ENCODE results near the gene CLASP1.
"Not testable (repeated sequence)": the region's sequence is repeated elsewhere in the genome, so short reads cannot be mapped to it uniquely, and the experiment has no call there.

The CLASP1 gene

DNA sequence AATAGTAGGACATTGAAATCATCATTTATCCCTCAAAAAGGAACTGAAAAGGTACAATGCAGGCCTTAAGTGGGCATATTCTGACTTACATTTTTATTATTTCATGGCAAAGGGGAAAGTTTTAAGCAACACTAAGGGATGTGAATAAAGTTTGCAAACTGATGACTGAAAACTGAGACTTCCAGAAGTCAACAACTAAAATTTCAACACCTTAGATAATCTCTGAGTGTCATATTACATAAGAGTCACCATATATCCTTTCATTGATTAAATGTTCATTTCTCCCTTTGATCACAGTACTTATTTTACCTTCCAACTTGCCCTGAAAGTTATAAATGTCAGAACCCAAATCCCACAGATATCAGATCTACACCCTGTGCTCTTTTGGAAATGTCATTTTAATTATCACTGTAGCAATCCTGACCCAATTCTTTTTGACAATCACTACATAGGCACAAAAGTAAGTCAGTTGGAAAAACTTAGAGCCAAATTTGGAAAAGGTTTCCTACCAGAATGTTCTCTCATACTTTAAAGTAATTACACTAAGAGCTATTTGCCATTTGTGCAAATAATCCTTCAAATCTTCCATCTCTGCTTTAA is 163.0 kb downstream of the CLASP1 start:
- Histone ChIP-seq H3K36me3 (ENCODE audit: insufficient read depth, low read length) (no peaks in the 10 kb centered on the region), H3K27me3 (ENCODE audit: insufficient read depth, low read length) (no peaks in the 10 kb centered on the region), H2AFZ (ENCODE audit: low read depth, low read length) (no peak overlapping the region), H3K4me1 (ENCODE audit: insufficient read depth, low read length) (peaks cover 16% of the 10 kb centered on the region), H3K9me3 (ENCODE audit: low read length) (no peaks in the 10 kb centered on the region), H3K4me3 (ENCODE audit: low read length) (no peak overlapping the region)

DNA sequence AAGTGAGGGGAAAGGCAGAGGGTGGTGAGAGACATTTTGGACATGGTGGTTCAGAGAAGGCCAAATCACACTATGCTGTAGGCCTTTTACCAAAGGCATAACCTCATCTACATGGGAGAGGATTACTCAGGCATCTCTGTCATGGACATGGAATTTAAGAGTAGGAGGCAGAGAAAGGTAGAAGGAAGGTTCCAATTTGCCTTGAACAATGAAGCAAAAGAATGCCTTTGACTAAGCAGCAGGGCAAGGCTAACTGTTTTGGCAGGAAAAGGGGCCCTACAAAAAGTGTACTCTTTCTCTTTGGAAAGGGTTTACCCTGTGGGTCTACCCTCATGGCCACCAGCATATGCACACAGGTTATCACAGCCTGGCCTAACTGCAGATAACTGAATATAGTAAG is 164.2 kb downstream of the CLASP1 start:
- Histone ChIP-seq H3K4me3 (ENCODE audit: low read length) (no peak overlapping the region), H3K27me3 (ENCODE audit: insufficient read depth, low read length) (no peaks in the 10 kb centered on the region), H3K36me3 (ENCODE audit: insufficient read depth, low read length) (no peaks in the 10 kb centered on the region), H2AFZ (ENCODE audit: low read depth, low read length) (no peak overlapping the region), H3K4me1 (ENCODE audit: insufficient read depth, low read length) (peaks cover 4% of the 10 kb centered on the region), H3K9me3 (ENCODE audit: low read length) (no peaks in the 10 kb centered on the region)

DNA sequence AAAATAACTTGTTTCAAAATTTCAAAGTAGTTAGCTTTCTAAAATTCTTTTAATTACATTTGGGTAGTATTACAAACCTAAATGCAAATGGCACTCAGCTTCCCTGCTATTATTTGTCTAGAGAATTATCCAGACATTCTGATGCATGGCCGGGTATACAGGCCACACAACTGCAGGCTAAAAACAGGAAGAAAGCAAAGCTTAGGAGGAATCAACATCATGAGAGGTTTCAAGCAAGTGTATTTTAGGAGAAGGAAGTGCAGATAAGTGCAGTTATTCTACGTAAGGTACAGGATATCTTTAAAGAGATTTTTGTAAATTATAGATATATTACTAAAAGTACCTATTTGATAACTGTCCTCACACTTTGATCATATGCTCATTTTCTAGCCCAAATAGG is 165.4 kb downstream of the CLASP1 start:
- no peak overlapping the region for H3K4me3 ChIP-seq (ENCODE audit: low read length)
- no peak overlapping the region for H2AFZ ChIP-seq (ENCODE audit: low read depth, low read length)
- no peaks in the 10 kb centered on the region for H3K4me1 ChIP-seq (ENCODE audit: insufficient read depth, low read length)
- H3K36me3 ChIP-seq (ENCODE audit: insufficient read depth, low read length): no peaks in the 10 kb centered on the region
- no peaks in the 10 kb centered on the region for H3K27me3 ChIP-seq (ENCODE audit: insufficient read depth, low read length)
- H3K9me3 ChIP-seq (ENCODE audit: low read length): no peaks in the 10 kb centered on the region

DNA sequence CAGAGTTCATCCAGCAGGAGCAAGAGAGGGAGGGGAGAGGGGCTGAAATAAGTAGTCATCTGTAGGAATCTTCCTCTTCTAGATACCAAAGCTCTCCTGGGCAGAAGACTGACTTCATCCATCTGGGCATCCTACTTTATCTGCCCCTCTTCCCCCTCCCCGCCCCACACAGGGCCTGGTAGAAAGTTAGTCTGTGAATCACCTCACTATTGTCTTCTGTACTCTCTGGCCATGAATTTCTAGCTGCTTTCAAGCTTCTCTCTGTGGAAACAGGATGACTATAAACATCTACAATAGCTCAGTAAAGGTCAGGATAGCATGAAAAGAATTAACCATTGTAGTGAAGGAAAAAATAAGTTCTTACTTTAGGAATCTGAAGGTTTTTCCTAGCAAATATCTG is 166.2 kb downstream of the CLASP1 start:
- no peaks in the 10 kb centered on the region for H3K4me1 ChIP-seq (ENCODE audit: insufficient read depth, low read length)
- H3K27me3 ChIP-seq (ENCODE audit: insufficient read depth, low read length): no peaks in the 10 kb centered on the region
- H3K4me3 ChIP-seq (ENCODE audit: low read length): no peak overlapping the region
- H3K36me3 ChIP-seq (ENCODE audit: insufficient read depth, low read length): no peaks in the 10 kb centered on the region
- no peaks in the 10 kb centered on the region for H3K9me3 ChIP-seq (ENCODE audit: low read length)
- no peak overlapping the region for H2AFZ ChIP-seq (ENCODE audit: low read depth, low read length)

DNA sequence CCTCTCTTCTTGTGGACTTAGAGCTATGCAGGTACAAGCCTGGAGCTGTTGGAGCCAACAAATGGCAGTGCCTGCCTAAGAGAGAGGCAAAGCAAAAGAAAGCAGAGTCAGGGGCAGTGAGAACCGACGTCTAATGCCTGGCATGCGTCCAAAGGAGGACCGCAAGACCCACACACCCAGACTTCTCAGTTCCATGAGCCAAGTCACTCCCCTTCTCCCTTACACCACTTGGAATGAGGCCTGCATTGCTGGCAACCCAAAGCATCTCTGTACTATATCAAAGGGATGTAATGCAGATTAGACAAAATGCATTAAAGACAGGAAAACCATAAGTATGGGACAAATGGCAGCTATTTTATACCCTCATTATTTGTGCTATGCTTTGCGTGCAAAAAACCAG is 168.4 kb downstream of the CLASP1 start:
- Histone ChIP-seq H3K9me3 (ENCODE audit: low read length) (no peaks in the 10 kb centered on the region), H3K36me3 (ENCODE audit: insufficient read depth, low read length) (no peaks in the 10 kb centered on the region), H3K27me3 (ENCODE audit: insufficient read depth, low read length) (no peaks in the 10 kb centered on the region), H2AFZ (ENCODE audit: low read depth, low read length) (no peak overlapping the region), H3K4me1 (ENCODE audit: insufficient read depth, low read length) (peaks cover 12% of the 10 kb centered on the region), H3K4me3 (ENCODE audit: low read length) (no peak overlapping the region)

DNA sequence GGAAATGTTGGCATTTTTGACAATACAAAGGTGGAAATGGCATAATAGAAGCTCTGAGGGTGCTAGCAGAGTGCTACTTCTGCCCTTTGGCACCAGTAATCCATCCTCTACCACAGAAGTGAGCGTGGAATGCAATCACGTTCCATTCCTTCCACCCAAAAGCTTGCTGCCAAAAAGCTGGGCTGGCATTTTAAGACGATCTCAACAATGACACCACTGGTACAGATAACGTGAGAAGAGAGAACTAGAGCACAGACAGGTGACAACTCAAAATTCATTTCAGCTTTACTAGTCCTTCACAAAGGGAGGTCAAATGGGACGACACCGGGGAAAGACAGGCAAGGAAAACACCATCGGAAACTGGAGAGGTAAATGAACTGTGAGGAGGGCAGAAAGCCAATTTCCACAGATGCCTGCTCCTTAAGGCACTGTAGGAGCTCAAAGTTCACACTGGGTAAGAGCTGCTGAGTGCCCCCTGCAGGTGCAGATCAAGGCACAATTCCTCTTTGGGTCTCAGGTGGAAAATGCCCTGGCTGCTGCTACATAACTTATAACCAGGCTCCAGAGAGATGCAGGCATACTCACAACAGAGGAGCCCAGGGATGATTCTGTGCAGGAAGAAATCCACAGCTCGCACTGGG is 169.3 kb downstream of the CLASP1 start:
- H2AFZ ChIP-seq (ENCODE audit: low read depth, low read length): no peak overlapping the region
- H3K36me3 ChIP-seq (ENCODE audit: insufficient read depth, low read length): no peaks in the 10 kb centered on the region
- no peaks in the 10 kb centered on the region for H3K9me3 ChIP-seq (ENCODE audit: low read length)
- H3K4me3 ChIP-seq (ENCODE audit: low read length): no peak overlapping the region
- no peaks in the 10 kb centered on the region for H3K27me3 ChIP-seq (ENCODE audit: insufficient read depth, low read length)
- peaks cover 12% of the 10 kb centered on the region for H3K4me1 ChIP-seq (ENCODE audit: insufficient read depth, low read length)

DNA sequence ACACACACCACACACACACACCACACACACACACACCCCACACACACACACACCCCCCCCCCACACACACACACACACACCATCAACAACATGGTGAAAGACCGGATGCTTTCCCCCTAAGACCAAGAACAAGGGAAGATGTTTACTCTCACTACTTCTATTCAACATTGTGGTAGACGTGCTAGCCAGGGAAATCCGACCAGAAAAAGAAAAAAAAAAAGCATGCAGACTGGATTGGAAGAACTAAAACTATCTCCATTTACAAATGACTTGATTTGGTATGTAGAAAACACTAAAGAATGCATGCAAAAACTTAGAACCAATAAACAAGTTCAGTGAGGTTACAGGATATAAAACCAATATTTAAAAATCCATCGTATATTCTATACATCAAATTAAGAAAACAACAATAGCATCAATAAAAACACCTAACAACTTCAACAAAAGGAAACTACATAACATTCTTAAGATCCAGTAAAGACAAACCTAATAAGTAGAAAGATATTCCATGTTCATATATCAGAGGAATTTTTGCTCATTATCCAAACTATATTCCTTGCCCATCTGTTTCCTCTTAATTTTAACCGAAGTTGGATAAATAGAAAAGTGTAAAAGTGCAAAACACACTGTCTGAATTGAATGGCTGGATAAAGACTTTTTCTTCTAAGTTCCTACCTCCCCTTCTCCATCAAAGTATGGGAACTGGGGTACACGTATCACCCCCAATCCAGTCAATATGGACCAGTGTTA is 170.1 kb downstream of the CLASP1 start:
- no peak overlapping the region for H2AFZ ChIP-seq (ENCODE audit: low read depth, low read length)
- no peaks in the 10 kb centered on the region for H3K9me3 ChIP-seq (ENCODE audit: low read length)
- H3K36me3 ChIP-seq (ENCODE audit: insufficient read depth, low read length): no peaks in the 10 kb centered on the region
- no peaks in the 10 kb centered on the region for H3K27me3 ChIP-seq (ENCODE audit: insufficient read depth, low read length)
- no peak overlapping the region for H3K4me3 ChIP-seq (ENCODE audit: low read length)
- peaks cover 13% of the 10 kb centered on the region for H3K4me1 ChIP-seq (ENCODE audit: insufficient read depth, low read length)

DNA sequence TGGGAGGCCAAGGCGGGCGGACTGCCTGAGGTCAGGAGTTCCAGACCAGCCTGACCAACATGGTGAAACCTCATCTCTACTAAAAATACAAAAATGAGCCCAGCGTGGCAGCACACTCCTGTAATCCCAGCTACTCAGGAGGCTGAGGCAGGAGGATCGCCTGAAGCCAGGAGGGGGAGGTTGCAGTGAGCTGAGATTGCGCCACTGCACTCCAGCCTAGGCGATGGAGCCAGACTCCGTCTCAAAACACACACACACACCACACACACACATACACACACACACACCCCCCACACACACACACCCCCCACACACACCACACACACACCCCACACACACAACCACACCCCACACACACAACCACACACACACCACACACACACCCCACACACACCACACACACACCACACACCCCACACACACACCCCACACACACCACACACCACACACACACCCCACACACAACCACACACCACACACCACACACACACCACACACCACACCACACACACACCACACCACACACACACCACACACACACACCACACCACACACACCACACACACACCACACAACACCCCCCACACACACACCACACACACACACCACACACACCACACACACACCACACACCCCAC is 170.8 kb downstream of the CLASP1 start:
- not testable (repeated sequence) for H3K9me3 ChIP-seq (ENCODE audit: low read length); H3K36me3 ChIP-seq (ENCODE audit: insufficient read depth, low read length); H2AFZ ChIP-seq (ENCODE audit: low read depth, low read length); H3K4me3 ChIP-seq (ENCODE audit: low read length); H3K27me3 ChIP-seq (ENCODE audit: insufficient read depth, low read length)
- H3K4me1 ChIP-seq (ENCODE audit: insufficient read depth, low read length): peaks cover 20% of the 10 kb centered on the region

DNA sequence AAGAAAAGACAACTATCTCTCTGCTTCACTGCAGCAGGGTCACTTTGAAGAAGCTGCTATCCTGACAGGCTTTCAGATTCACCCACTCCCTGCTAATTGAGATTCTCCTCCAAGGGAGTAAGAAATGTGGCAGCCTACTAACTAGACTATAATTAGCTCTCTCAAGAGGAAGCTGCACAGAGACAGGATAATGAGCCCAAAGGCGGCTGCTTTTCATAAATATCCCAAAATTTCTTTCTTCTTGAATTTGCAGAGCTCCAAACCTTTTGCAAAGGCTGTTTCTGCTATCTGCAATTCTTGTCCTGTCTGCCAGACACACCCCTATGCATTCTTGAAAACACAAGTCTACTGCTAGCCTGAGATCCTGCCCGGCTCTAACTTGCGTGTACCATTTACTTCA is 172.6 kb downstream of the CLASP1 start:
- Histone ChIP-seq H3K36me3 (ENCODE audit: insufficient read depth, low read length) (no peaks in the 10 kb centered on the region), H3K27me3 (ENCODE audit: insufficient read depth, low read length) (no peaks in the 10 kb centered on the region), H3K4me1 (ENCODE audit: insufficient read depth, low read length) (peaks cover 38% of the 10 kb centered on the region), H3K4me3 (ENCODE audit: low read length) (no peak overlapping the region), H3K9me3 (ENCODE audit: low read length) (no peaks in the 10 kb centered on the region), H2AFZ (ENCODE audit: low read depth, low read length) (no peak overlapping the region)

DNA sequence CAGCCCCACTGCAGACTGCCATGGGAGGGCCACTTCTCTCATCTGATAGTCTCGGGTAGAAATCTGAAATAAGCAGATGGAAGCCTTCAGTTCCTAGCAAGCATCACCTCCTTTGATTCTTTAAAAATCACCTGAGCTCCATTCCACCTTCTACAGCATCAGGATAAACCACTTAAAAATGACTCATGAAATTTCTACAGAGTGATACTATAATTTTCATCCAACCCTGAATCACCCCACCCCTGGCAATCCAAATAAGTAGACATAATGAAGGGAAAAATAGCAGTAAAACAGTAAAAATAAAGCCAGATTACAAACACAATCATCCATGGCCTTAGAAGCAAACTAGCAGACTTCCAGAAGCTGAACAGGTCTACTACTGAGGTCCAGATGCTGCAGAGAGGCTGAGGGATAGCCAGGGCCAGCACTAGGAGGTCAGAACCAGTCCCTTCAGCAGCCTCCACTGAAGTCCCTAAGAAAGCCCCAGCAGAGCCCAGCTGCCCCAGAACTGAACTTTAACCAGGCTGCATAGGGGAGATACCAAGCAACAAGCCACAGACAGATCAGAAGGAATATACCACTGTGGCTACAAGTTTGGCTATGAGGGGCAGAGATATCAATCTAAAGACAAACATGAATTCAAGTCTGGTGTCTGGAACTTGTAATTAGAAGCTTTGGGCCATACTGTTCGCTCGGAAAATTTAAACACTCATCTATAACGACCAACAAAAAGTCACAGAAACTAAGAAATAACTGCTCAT is 173.3 kb downstream of the CLASP1 start:
- no peak overlapping the region for H2AFZ ChIP-seq (ENCODE audit: low read depth, low read length)
- no peaks in the 10 kb centered on the region for H3K36me3 ChIP-seq (ENCODE audit: insufficient read depth, low read length)
- peaks cover 45% of the 10 kb centered on the region for H3K4me1 ChIP-seq (ENCODE audit: insufficient read depth, low read length)
- no peak overlapping the region for H3K4me3 ChIP-seq (ENCODE audit: low read length)
- H3K27me3 ChIP-seq (ENCODE audit: insufficient read depth, low read length): no peaks in the 10 kb centered on the region
- no peaks in the 10 kb centered on the region for H3K9me3 ChIP-seq (ENCODE audit: low read length)

DNA sequence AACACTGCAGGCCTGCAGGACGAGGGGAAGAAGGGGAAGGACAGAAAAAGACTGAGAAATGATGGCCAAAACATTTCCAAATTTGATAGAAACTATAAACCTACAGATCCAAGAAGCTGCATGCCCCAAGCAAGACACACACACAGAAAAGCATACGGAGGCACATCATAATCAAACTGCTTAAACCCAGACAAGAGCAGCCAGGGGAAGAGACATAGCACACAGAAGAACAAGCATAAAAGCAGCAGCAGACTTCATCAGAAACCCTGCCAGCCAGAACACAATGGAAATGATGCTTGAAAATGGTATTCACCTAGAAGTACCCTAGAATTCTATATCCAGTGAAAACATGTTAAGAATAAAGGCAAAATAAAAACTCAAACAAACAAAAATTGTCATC is 175.8 kb downstream of the CLASP1 start:
- Histone ChIP-seq H3K27me3 (ENCODE audit: insufficient read depth, low read length) (no peaks in the 10 kb centered on the region), H3K36me3 (ENCODE audit: insufficient read depth, low read length) (peaks cover 13% of the 10 kb centered on the region), H2AFZ (ENCODE audit: low read depth, low read length) (no peak overlapping the region), H3K4me3 (ENCODE audit: low read length) (no peak overlapping the region), H3K4me1 (ENCODE audit: insufficient read depth, low read length) (peaks cover 48% of the 10 kb centered on the region), H3K9me3 (ENCODE audit: low read length) (no peaks in the 10 kb centered on the region)

DNA sequence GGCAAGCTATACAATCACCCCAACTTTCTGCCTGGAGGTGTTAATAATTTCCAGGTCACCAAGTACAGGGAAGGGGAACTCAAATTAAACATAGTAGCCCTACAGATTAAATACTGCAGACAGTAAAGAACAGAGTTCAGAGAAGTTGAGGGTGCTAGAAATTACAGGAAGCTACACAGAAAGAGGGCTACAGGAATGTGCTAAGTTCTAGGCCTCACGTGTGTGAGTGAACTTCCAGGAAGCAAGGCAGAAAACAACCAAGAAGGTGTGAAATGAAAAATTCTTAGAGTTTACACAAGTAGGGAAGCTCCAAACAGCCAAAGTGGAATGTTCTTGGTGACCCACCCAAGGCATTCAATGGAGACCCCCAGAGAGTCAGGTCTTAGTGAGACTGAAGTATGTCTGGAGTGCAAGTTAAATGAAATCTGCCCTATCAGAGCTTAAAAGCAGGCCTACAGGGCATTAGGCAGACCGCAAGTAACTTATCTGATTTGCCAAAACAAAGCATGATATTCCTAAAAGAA is 176.7 kb downstream of the CLASP1 start:
- no peak overlapping the region for H2AFZ ChIP-seq (ENCODE audit: low read depth, low read length)
- H3K36me3 ChIP-seq (ENCODE audit: insufficient read depth, low read length): peaks cover 18% of the 10 kb centered on the region
- H3K9me3 ChIP-seq (ENCODE audit: low read length): no peaks in the 10 kb centered on the region
- no peak overlapping the region for H3K4me3 ChIP-seq (ENCODE audit: low read length)
- no peaks in the 10 kb centered on the region for H3K27me3 ChIP-seq (ENCODE audit: insufficient read depth, low read length)
- peaks cover 48% of the 10 kb centered on the region for H3K4me1 ChIP-seq (ENCODE audit: insufficient read depth, low read length)
